ENCODE data around the gene TBP.
"Not testable (repeated sequence)": the region's sequence is repeated elsewhere in the genome, so short reads cannot be mapped to it uniquely, and the experiment has no call there.

The TBP gene

GRCh38 chr6:170612256-170612804 is 58.2 kb downstream of the TBP start:
- DNase-seq = not testable (repeated sequence)

- DNase-seq = not testable (repeated sequence)
These were observed 61.9 kb downstream of the TBP start for GRCh38 chr6:170616020-170616554.

Measured in SIG-M5 (cell line).